NT2/D1 (cell line): ENCODE results near the gene LYRM4.
A peak's percentile ranks its signal among the peaks of the same experiment; 100 is the strongest.

Experiments used
- DNase-seq: peaks from one replicate; pipeline ENCODE4 v3.0.0-alpha.2; 2011; ENCODE audit warnings: low read depth, low spot score
- H3K27me3 ChIP-seq: 2 replicates; pipeline ENCODE4 v1.6.0; 2011; ENCODE audit warnings: mild to moderate bottlenecking; ENCODE audit not compliant: insufficient read length, insufficient read depth
- H3K36me3 ChIP-seq: 2 replicates; pipeline ENCODE4 v1.6.1; 2011; ENCODE audit warnings: mild to moderate bottlenecking, low read length, mixed read lengths; ENCODE audit not compliant: insufficient read depth, insufficient read length
- H3K4me1 ChIP-seq: 2 replicates; pipeline ENCODE4 v1.5.1; 2011; ENCODE audit not compliant: insufficient read depth, insufficient read length
- H3K4me3 ChIP-seq: 2 replicates; pipeline ENCODE4 v1.5.1; 2011; ENCODE audit warnings: low read depth; ENCODE audit not compliant: insufficient read length
- H3K9ac ChIP-seq: 2 replicates; pipeline ENCODE4 v1.6.0; 2011; ENCODE audit warnings: low read depth; ENCODE audit not compliant: insufficient read length
- H3K9me3 ChIP-seq: 2 replicates; pipeline ENCODE4 v1.5.1; 2011; ENCODE audit warnings: mild to moderate bottlenecking, low read length; ENCODE audit not compliant: insufficient read depth
- SUZ12 ChIP-seq: IDR thresholded peaks from 2 replicates; pipeline ENCODE4 v1.6.1; 2011; ENCODE audit not compliant: insufficient read length, insufficient read depth; ENCODE audit errors: extremely low read depth
- YY1 ChIP-seq: IDR thresholded peaks from 2 replicates; pipeline ENCODE4 v1.6.1; 2011; ENCODE audit not compliant: insufficient read length, insufficient read depth
- ZNF274 ChIP-seq: IDR thresholded peaks from 2 replicates; pipeline ENCODE4 v1.6.1; 2011; ENCODE audit warnings: mild to moderate bottlenecking, low read depth, low read length

The LYRM4 gene

DNA sequence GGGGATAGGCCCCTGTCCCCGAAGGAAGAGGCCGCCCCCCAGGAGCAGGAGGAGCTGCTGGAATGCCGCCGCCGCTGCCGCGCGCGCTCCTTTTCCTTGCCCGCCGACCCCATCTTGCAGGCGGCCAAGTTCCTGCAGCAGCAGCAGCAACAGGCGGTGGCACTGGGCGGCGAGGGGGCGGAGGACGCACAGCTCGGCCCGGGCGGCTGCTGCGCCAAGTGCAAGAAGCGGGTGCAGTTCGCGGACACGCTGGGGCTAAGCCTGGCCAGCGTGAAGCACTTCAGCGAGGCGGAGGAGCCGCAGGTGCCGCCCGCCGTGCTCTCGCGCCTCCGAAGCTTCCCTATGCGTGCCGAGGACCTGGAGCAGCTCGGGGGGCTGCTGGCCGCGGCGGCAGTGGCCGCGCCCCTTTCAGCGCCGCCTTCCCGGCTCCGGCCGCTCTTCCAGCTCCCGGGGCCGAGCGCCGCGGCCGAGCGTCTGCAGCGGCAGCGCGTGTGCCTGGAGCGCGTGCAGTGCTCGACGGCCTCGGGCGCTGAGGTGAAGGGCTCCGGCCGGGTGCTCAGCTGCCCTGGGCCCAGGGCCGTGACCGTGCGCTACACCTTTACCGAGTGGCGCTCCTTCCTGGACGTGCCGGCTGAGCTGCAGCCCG lies 175.0 kb downstream of the LYRM4 start:
- H3K4me1 ChIP-seq, result peaks cover 8% of the 10 kb centered on the region
- no peaks in the 10 kb centered on the region for H3K36me3 ChIP-seq
- TF ChIP-seq ZNF274, result no peak
- TF ChIP-seq YY1, result no peak
- TF ChIP-seq SUZ12, result no peak
- H3K4me3 ChIP-seq, result peak overlapping the region; percentile 49
- peak overlapping the region; percentile 33 for H3K9ac ChIP-seq
- peak; percentile 25 for DNase-seq
- peaks cover 51% of the 10 kb centered on the region for H3K27me3 ChIP-seq
- H3K9me3 ChIP-seq, result no peaks in the 10 kb centered on the region

DNA sequence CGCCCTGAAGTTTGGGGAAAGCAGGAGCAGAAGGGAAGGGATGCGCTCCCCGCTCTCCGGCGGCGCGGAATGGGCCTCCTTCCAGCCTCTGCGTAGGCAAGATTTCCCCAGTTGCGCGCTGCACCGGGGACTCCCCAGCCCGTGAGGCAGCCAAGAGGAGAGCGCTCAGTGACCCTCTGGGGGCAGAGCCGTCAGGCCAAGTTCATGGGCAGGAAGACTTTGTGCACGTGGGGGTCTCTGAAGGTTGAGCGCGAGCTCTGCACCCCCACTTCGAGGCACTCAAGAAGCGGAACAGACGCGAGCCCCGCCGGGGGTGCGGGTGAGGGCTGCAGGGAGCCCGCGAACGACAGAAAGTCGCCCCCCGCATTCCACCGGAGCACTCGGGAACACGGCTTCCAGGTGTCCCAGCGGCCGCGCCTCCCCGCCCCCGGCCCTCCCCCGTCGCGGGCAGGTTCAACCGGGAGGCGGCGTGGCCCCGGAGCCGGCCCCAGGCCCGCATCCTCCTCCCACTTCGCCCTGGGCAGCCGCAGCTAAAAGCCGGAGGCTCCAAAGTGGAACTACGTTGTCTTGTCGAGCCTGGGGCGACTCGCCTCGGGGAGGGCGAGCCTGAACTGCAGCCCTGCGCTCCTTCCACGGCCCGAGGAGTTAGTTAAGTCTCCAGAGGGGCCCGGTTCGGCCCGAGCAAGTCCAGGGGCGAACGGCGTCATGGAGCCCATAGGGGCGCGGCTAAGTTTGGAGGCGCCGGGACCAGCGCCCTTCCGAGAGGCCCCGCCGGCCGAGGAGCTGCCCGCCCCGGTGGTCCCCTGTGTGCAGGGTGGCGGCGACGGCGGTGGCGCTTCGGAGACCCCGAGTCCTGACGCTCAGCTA lies 175.7 kb downstream of the LYRM4 start, which contains the start of gene PPP1R3G:
Gene PPP1R3G (plus strand): TSS at position 561 of the 867 bp plus-strand sequence. CDS start 145 bp downstream, at position 706.
- peak within 1 kb of the TSS; percentile 72 for H3K9ac ChIP-seq
- peaks cover 51% of the 10 kb centered on the region for H3K27me3 ChIP-seq
- H3K9me3 ChIP-seq, result no peaks in the 10 kb centered on the region
- H3K36me3 ChIP-seq, result no peaks in the 10 kb centered on the region
- TF ChIP-seq YY1, result no peak
- no peak for TF ChIP-seq ZNF274
- no peak for TF ChIP-seq SUZ12
- H3K4me3 ChIP-seq, result peak within 1 kb of the TSS; percentile 49
- peaks cover 8% of the 10 kb centered on the region for H3K4me1 ChIP-seq
- no peak for DNase-seq

DNA sequence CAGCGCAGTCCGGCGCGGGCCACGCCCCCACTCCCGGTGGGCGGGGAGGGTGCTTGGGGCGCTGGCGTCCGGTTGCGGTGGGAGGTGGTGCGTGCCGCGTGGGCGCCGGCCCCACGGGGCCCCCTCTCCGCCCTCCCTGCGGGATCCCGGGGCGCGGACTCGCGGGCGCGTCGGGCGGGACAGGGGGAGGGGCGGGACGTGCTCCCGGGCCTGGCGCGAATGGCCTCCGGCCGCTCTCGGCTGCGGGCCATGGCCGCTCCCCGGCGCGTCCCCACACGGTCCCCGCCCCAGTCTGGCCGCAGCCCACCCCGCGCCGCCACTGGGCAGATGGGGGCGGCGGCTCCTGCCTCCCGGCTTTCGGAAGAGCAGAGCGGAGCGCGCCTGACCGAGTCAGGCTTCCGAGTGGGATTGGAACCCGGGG lies 176.4 kb downstream of the LYRM4 start:
- peak overlapping the region; percentile 49 for H3K4me3 ChIP-seq
- H3K4me1 ChIP-seq, result peaks cover 8% of the 10 kb centered on the region
- H3K27me3 ChIP-seq, result peaks cover 51% of the 10 kb centered on the region
- H3K9ac ChIP-seq, result peak overlapping the region; percentile 72
- H3K9me3 ChIP-seq, result no peaks in the 10 kb centered on the region
- TF ChIP-seq ZNF274 (no peak), SUZ12 (no peak), YY1 (no peak)
- no peak for DNase-seq
- H3K36me3 ChIP-seq, result no peaks in the 10 kb centered on the region

GRCh38 chr6:5083813-5084359 lies 176.9 kb downstream of the LYRM4 start:
- H3K27me3 ChIP-seq, result peaks cover 51% of the 10 kb centered on the region
- H3K9ac ChIP-seq, result peak overlapping the region; percentile 72
- no peak for DNase-seq
- no peaks in the 10 kb centered on the region for H3K9me3 ChIP-seq
- H3K4me3 ChIP-seq, result peak overlapping the region; percentile 49
- H3K4me1 ChIP-seq, result peaks cover 8% of the 10 kb centered on the region
- no peak for TF ChIP-seq YY1
- no peak for TF ChIP-seq SUZ12
- TF ChIP-seq ZNF274, result no peak
- no peaks in the 10 kb centered on the region for H3K36me3 ChIP-seq

DNA sequence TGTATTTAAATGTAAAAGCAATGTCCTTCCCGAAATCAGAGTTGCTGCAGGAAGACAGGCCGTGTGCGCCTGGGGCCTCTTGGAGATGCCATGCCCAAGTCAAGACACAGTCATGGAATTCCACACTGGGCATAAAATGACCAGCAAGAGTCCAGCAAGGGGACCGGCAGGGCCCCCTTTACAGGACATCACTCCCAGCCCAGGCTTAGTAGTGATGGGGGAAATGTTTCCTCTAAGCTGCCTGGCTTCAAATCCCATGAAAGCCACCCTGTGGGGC lies 177.5 kb downstream of the LYRM4 start:
- H3K27me3 ChIP-seq, result peaks cover 51% of the 10 kb centered on the region
- H3K9me3 ChIP-seq, result no peaks in the 10 kb centered on the region
- no peaks in the 10 kb centered on the region for H3K36me3 ChIP-seq
- no peak for DNase-seq
- H3K9ac ChIP-seq, result no peak overlapping the region
- H3K4me1 ChIP-seq, result peaks cover 8% of the 10 kb centered on the region
- no peak overlapping the region for H3K4me3 ChIP-seq
- no peak for TF ChIP-seq YY1
- no peak for TF ChIP-seq SUZ12
- no peak for TF ChIP-seq ZNF274

DNA sequence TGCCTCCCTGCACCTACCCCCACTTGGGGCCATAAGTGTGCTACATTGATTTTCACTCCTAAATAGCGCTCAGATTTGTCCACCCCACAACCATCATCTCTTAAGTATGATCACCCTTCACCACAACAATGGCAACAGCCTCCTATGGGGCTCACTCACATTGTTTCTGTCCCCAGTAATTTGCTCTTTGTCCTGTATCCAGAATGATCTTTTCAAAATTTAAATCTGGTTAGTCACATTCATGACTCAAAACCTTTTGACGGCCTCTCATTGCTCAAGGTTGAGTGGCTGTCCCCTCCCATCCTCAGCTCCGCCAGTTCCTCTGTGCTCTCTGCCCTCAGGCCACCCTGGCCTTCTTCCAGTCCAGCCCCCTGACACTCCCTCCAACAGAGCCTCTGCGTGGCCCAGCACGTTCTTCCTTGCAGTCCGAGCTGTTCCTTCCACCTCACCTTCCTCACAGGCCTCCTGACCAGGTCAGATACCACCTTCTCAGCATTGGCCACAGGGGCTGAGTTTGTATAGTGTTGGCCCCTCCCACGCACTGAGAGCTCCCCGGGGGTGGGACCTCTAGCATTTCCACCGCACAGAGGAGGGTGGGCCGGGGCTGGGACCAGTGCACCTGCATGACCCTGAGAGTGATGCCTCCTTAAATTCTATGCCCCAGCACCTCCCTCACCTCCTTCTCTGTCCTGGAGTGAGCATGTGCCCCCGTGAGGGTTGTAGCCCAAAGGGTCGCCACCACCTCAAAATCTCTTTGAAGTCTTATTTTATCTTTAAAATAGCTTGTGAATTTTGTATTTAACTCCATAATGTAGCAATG lies 178.1 kb downstream of the LYRM4 start:
- no peak overlapping the region for H3K9ac ChIP-seq
- no peak overlapping the region for H3K4me3 ChIP-seq
- TF ChIP-seq ZNF274 (no peak), SUZ12 (no peak), YY1 (no peak)
- no peaks in the 10 kb centered on the region for H3K36me3 ChIP-seq
- peaks cover 49% of the 10 kb centered on the region for H3K27me3 ChIP-seq
- H3K9me3 ChIP-seq, result no peaks in the 10 kb centered on the region
- H3K4me1 ChIP-seq, result peaks cover 7% of the 10 kb centered on the region
- DNase-seq, result no peak
